Activated B cell treated with CpG ODN at 0.5 μM for 24 hours (primary cell): ENCODE results near the gene SFXN1. TPM values are rescaled to one million over a fixed set of nuclear protein-coding genes. Genes with fewer than 3 reads are reported as not detected.
A peak's percentile ranks its signal among the peaks of the same experiment; 100 is the strongest.
"Not testable (repeated sequence)": the region's sequence is repeated elsewhere in the genome, so short reads cannot be mapped to it uniquely, and the experiment has no call there.

Source experiments
- ATAC-seq: fragments of 200-7000 bp; cut with Tn5 transposase; one replicate; pipeline ENCODE4 v1.10.0; 2021; ENCODE audit warnings: low read depth, mild to moderate bottlenecking, moderate library complexity
- CTCF ChIA-PET: fragments of 350-600 bp; sonication (Branson Sonifier 250); formaldehyde crosslinking; loops from one replicate; lab custom pipeline; 2021; ENCODE audit warnings: antibody characterized with exemption; lab: Charles Lee
- POLR2A ChIA-PET: fragments of 350-600 bp; sonication (Branson Sonifier 250); formaldehyde crosslinking; loops from one replicate; lab custom pipeline; 2021; ENCODE audit warnings: antibody characterized with exemption; lab: Charles Lee
- DNase-seq: peaks from one replicate; pipeline ENCODE4 v3.0.0; 2022
- H3K27ac Mint-ChIP-seq: one replicate; pipeline ENCODE4 v1.8.0; 2020; ENCODE audit warnings: mixed read lengths
- H3K27me3 Mint-ChIP-seq: one replicate; pipeline ENCODE4 v1.8.0; 2021; ENCODE audit warnings: mixed read lengths
- H3K36me3 Mint-ChIP-seq: one replicate; pipeline ENCODE4 v1.8.0; 2021; ENCODE audit warnings: low read depth, mixed read lengths
- H3K4me1 Mint-ChIP-seq: one replicate; pipeline ENCODE4 v1.8.0; 2021; ENCODE audit warnings: mixed read lengths
- H3K4me3 Mint-ChIP-seq: one replicate; pipeline ENCODE4 v1.8.0; 2020; ENCODE audit warnings: mild to moderate bottlenecking, mixed read lengths
- H3K9me3 Mint-ChIP-seq: one replicate; pipeline ENCODE4 v1.8.0; 2020; ENCODE audit warnings: mixed read lengths
- CTCF ChIP-seq: fragments of 200-600 bp; IDR thresholded peaks from one replicate; pipeline ENCODE4 v1.8.0; 2022; ENCODE audit warnings: antibody characterized with exemption, mild to moderate bottlenecking
- intact Hi-C: fragments of 100-400 bp; cut with micrococcal nuclease; formaldehyde crosslinking; loops from one replicate; pipeline ENCODE4 v1.15.1; 2024
- total RNA-seq: library from RNA; stranded (reverse); gene quantifications from 2 replicates; pipeline ENCODE4 v1.2.3, GENCODE V29; 2022

Gene SFXN1
- total RNA-seq, 1 donor from 2014 or later, result 46.9 TPM

GRCh38 chr5:175444060-175444904, 34.1 kb upstream of the SFXN1 start, which contains the start of gene DRD1:
Gene DRD1 (minus strand): TSS chr5:175444182. CDS start chr5:175443099, 1,083 bp downstream.
- DNase-seq (peak; percentile 24), ATAC-seq (no peak)
- Mint-ChIP-seq H3K9me3 (no peaks in the 10 kb centered on the region), H3K27ac (no peak within 1 kb of the TSS), H3K36me3 (no peaks in the 10 kb centered on the region), H3K27me3 (peaks cover 46% of the 10 kb centered on the region), H3K4me3 (no peak within 1 kb of the TSS), H3K4me1 (peaks cover 4% of the 10 kb centered on the region)
- POLR2A ChIA-PET, result no interaction called here
- intact Hi-C loops, result no loop called here
- TF ChIP-seq CTCF, result no peak
- CTCF ChIA-PET, result interaction anchor here (1.1 kb wide), 1 partner anchor 52 kb away, joined by 3 read pairs; no protein-coding TSS in a partner anchor

- TF ChIP-seq CTCF, result no peak
- no peak overlapping the region for H3K27ac Mint-ChIP-seq
- H3K9me3 Mint-ChIP-seq, result no peaks in the 10 kb centered on the region
- H3K4me3 Mint-ChIP-seq, result no peak overlapping the region
- POLR2A ChIA-PET, result no interaction called here
- H3K36me3 Mint-ChIP-seq, result no peaks in the 10 kb centered on the region
- peaks cover 4% of the 10 kb centered on the region for H3K4me1 Mint-ChIP-seq
- intact Hi-C loops, result no loop called here
- ATAC-seq (no peak), DNase-seq (no peak)
- peaks cover 46% of the 10 kb centered on the region for H3K27me3 Mint-ChIP-seq
- CTCF ChIA-PET, result no interaction called here
Observed at GRCh38 chr5:175444905-175445456, 33.4 kb upstream of the SFXN1 start.

GRCh38 chr5:175446378-175446777, 32.0 kb upstream of the SFXN1 start:
- ATAC-seq, H3K27ac Mint-ChIP-seq, intact Hi-C loops, H3K36me3 Mint-ChIP-seq, CTCF ChIA-PET, DNase-seq, H3K4me1 Mint-ChIP-seq, H3K9me3 Mint-ChIP-seq, H3K4me3 Mint-ChIP-seq: not testable (repeated sequence)
- H3K27me3 Mint-ChIP-seq, result peaks cover 46% of the 10 kb centered on the region
- POLR2A ChIA-PET, result interaction anchor here (0.8 kb wide), 1 partner anchor 47 kb away, joined by 3 read pairs; no protein-coding TSS in a partner anchor

DNA sequence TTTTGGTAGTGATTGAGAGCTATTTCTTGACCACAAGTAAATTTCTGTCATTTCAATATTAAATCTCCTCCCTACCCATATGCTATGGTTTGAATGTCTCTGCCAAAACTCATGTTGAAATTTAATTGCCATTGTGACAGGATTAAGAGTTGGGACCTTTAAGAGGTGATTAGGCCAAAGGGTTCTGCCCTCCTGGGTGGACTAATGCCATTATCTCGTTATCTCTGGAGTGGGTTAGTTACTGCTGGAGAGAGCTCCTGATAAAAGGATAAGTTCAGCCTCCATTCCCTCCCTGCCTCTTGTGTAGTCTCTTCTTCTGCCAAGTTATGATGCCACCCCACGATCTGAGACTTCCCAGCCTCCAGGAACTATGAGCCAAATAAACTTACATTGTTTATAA, 30.8 kb upstream of the SFXN1 start:
- ChIA-PET CTCF (no interaction called here), POLR2A (no interaction called here)
- no peaks in the 10 kb centered on the region for H3K9me3 Mint-ChIP-seq
- H3K27ac Mint-ChIP-seq, result no peak overlapping the region
- no peaks in the 10 kb centered on the region for H3K36me3 Mint-ChIP-seq
- H3K27me3 Mint-ChIP-seq, result peaks cover 38% of the 10 kb centered on the region
- TF ChIP-seq CTCF, result no peak
- ATAC-seq (no peak), DNase-seq (no peak)
- intact Hi-C loops, result no loop called here
- no peak overlapping the region for H3K4me3 Mint-ChIP-seq
- peaks cover 4% of the 10 kb centered on the region for H3K4me1 Mint-ChIP-seq

GRCh38 chr5:175448276-175448675, 30.1 kb upstream of the SFXN1 start:
- DNase-seq, result no peak
- Mint-ChIP-seq H3K27ac (no peak overlapping the region), H3K9me3 (no peaks in the 10 kb centered on the region), H3K36me3 (no peaks in the 10 kb centered on the region), H3K4me3 (no peak overlapping the region), H3K4me1 (peaks cover 4% of the 10 kb centered on the region), H3K27me3 (peaks cover 36% of the 10 kb centered on the region)
- no peak for TF ChIP-seq CTCF
- ChIA-PET CTCF (no interaction called here), POLR2A (no interaction called here)
- intact Hi-C loops, result no loop called here
- ATAC-seq, result no peak
